ENCODE measurements around the gene MMRN2. TPM values are rescaled to one million over a fixed set of nuclear protein-coding genes. Genes with fewer than 3 reads are reported as not detected.

MMRN2 gene
- total and polyA plus RNA-seq, 2 of the 8 experiments (the other 6 are each of a cell fraction or from before 2014, with no cell fraction given): 1.2 TPM

DNA sequence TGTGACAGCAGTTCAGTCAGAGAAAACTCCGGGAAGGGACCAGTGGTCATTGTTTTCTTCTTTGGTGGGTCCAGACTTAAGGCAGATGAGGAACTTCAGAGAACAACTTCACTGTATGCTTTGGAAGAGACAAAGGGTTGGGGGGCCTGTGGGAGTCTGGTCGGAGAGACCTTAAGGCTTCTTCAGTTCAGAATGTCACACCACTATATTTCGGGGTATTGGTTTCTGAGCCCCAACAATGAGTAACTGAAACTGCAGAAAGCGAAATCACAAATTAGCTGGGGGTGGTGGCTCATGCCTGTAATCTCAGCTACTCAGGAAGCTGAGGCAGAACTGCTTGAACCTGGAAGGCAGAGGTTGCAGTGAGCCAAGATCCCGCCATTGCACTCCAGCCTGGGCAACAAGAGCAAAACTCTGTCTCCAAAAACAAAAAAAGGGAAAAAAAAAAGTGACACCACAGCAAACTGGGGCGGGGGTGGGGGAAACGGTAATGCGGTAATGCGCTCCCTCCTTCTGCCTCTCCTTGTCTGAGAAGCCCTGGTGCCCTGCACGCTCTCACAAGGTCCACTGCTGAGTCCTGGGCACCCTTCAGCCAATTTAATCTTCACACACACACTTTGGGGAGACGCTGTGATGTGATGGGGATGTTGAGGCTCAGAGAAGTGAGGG is 8.7 kb upstream of the MMRN2 start:
- no peak overlapping the region for H3K9ac ChIP-seq (replicated peaks in 1 of 4; ENCODE audit: extremely low read depth in 1 of 4, low read depth in 3 of 4, low read length in 3 of 4)
- H3K23ac ChIP-seq (ENCODE audit: insufficient read length): no peak overlapping the region
- CTCF ChIA-PET (ENCODE audit: partially characterized antibody): interaction anchor here (0.6 to 22.5 kb wide), 23 partner anchors 10 to 311 kb away, joined by 3 to 975 read pairs (median 3); partner anchors contain the start of genes MMRN2, SHLD2 and SNCG
- TF ChIP-seq POLR2A (IDR thresholded peaks at IDR 0.05; ENCODE audit: control extremely low read depth in 1 of 2, low read depth in 2 of 2, low read length in 2 of 2) (no peak; a peak in 1 of 3 replicates), JUND (IDR thresholded peaks at IDR 0.05; ENCODE audit: low read length) (no peak), EP300 (IDR thresholded peaks at IDR 0.05; ENCODE audit: borderline replicate concordance in 1 of 2, low read depth in 2 of 2, low read length in 2 of 2) (no peak)

More for the DNA sequence above, 8.7 kb upstream of the MMRN2 start:
- H3K4me1 ChIP-seq (replicated peaks in 1 of 4; ENCODE audit: control insufficient read depth in 3 of 4, insufficient read depth in 4 of 4, low read length in 3 of 4): peaks cover 4 to 32% (median 25%) of the 10 kb centered on the region in 4 experiments
- no peaks in the 10 kb centered on the region for H3K79me2 ChIP-seq (ENCODE audit: control insufficient read depth in 1 of 2, insufficient read depth in 2 of 2, low read length in 2 of 2)
- 71% methylated on average over 10 of the region's 11 CpGs; no CpG with 5 or more reads in 1 of the 2 experiments for WGBS, 2 experiments (ENCODE audit: extremely low coverage in 1 of 2, insufficient coverage in 1 of 2, insufficient read length in 1 of 2, insufficient replicate concordance in 2 of 2, low coverage in 1 of 2, low lambda C conversion rate in 2 of 2, missing lambda C conversion rate in 1 of 2)
- H3K18ac ChIP-seq (ENCODE audit: extremely low read depth, low read length): peak overlapping the region; percentile 95
- peaks cover 4% of the 10 kb centered on the region; the same call in 1 of the 2 replicates for H3K23me2 ChIP-seq (ENCODE audit: low read depth, low read length)
- H4K5ac ChIP-seq (ENCODE audit: insufficient read length, low read depth, low read length): peak overlapping the region; percentile 85
- no peak overlapping the region for H3K27ac ChIP-seq (ENCODE audit: low read depth, low read length)
- H2AFZ ChIP-seq (ENCODE audit: low read length): peak overlapping the region; percentile 99; the same call in 1 of the 2 replicates
- 0 out of 2 replicates have a peak overlapping the region, but pooled peaks have one; percentile 83 for H2BK15ac ChIP-seq (ENCODE audit: low read length)
- peak overlapping the region; percentile 56 for H4K91ac ChIP-seq (replicated peaks; ENCODE audit: insufficient read length, low read length)
- H3K4me3 ChIP-seq (ENCODE audit: extremely low read depth in 1 of 4, insufficient read depth in 2 of 4, low read depth in 3 of 4, low read length in 4 of 4): no peak overlapping the region
- H3K9me3 ChIP-seq (ENCODE audit: insufficient read depth in 2 of 2, low read depth in 1 of 2, low read length in 1 of 2): no peaks in the 10 kb centered on the region
- FAIRE-seq (no peak), DNase-seq (ENCODE audit: low read depth in 1 of 2, low spot score in 2 of 2) (no peak)
- H2AK5ac ChIP-seq (ENCODE audit: low read depth, low read length): no peak overlapping the region; the same call in 1 of the 2 replicates
- peak overlapping the region; percentile 62 for H2BK20ac ChIP-seq (ENCODE audit: low read length)
- peak overlapping the region; percentile 54; the same call in 1 of the 2 replicates for H4K8ac ChIP-seq (ENCODE audit: extremely low read depth, insufficient read depth, low read length)
- peak overlapping the region; percentile 82 for H2BK12ac ChIP-seq (ENCODE audit: low read depth, low read length)
- POLR2A ChIA-PET (ENCODE audit: partially characterized antibody): interaction anchor here (0.8 to 1.9 kb wide), 7 partner anchors 10 to 127 kb away, joined by 4 to 9 read pairs (median 4); no protein-coding TSS in a partner anchor
- no peak overlapping the region for H3K14ac ChIP-seq (ENCODE audit: insufficient read length)
- no peak overlapping the region for H3K56ac ChIP-seq (replicated peaks; ENCODE audit: insufficient read length, low read depth, low read length)
- peak overlapping the region; percentile 22 for H3K4ac ChIP-seq (replicated peaks; ENCODE audit: insufficient read length, low read depth, low read length)
- H3K4me2 ChIP-seq (ENCODE audit: insufficient read depth in 1 of 2, low read depth in 2 of 2, low read length in 2 of 2): peak overlapping the region; percentile 22 to 27; a peak in 2 of 4 replicates
- no peak overlapping the region for H2BK120ac ChIP-seq (replicated peaks; ENCODE audit: low read depth, low read length)
- H3K27me3 ChIP-seq (replicated peaks in 1 of 4; ENCODE audit: control insufficient read depth in 3 of 4, extremely low read depth in 1 of 4, insufficient read depth in 3 of 4, low read length in 3 of 4): no peaks in the 10 kb centered on the region; a peak in 3 of 7 replicates
- peak overlapping the region; percentile 73; the same call in 1 of the 2 replicates for H2BK5ac ChIP-seq (ENCODE audit: low read depth, low read length)
- H4K20me1 ChIP-seq (replicated peaks in 1 of 2; ENCODE audit: control insufficient read depth in 1 of 2, insufficient read depth in 2 of 2, low read length in 2 of 2): no peaks in the 10 kb centered on the region
- H3K79me1 ChIP-seq (ENCODE audit: low read depth, low read length): no peaks in the 10 kb centered on the region
- H3K36me3 ChIP-seq (ENCODE audit: control insufficient read depth in 2 of 4, insufficient read depth in 4 of 4, low read length in 3 of 4): no peaks in the 10 kb centered on the region
